HG02759 (cell line): ENCODE results near the gene MGME1.
"Not testable (repeated sequence)": the region's sequence is repeated elsewhere in the genome, so short reads cannot be mapped to it uniquely, and the experiment has no call there.

ENCODE experiments used
- ATAC-seq: cut with Tn5 transposase; IDR thresholded peaks from one replicate; pipeline ENCODE4 v1.9.1; 2021; ENCODE audit warnings: mild to moderate bottlenecking, moderate library complexity; ENCODE audit not compliant: unreplicated experiment

The MGME1 gene

GRCh38 chr20:17959257-17959627 is 9.6 kb upstream of the MGME1 start:
- peak; percentile 17 for ATAC-seq

- not testable (repeated sequence) for ATAC-seq
These were observed 8.4 kb upstream of the MGME1 start for GRCh38 chr20:17960400-17960885.

- no peak for ATAC-seq
These were observed 7.8 kb upstream of the MGME1 start for GRCh38 chr20:17960927-17961586.

- ATAC-seq = no peak
These were observed 7.3 kb upstream of the MGME1 start for GRCh38 chr20:17961587-17961940.

- no peak for ATAC-seq
These were observed 5.5 kb upstream of the MGME1 start for GRCh38 chr20:17963114-17963897.

- no peak for ATAC-seq
These were observed 4.7 kb upstream of the MGME1 start for GRCh38 chr20:17964073-17964472.

- ATAC-seq = no peak
These were observed 4.2 kb upstream of the MGME1 start for GRCh38 chr20:17964632-17965031.

GRCh38 chr20:17965042-17965697 is 3.6 kb upstream of the MGME1 start:
- no peak for ATAC-seq

GRCh38 chr20:17966432-17967310 is 2.1 kb upstream of the MGME1 start:
- ATAC-seq = no peak

GRCh38 chr20:17967521-17968365 is 1.1 kb upstream of the MGME1 start:
- peak; percentile 5 for ATAC-seq

- peak; percentile 12 for ATAC-seq
These were observed 563 bp downstream of the MGME1 start for GRCh38 chr20:17969278-17969883.

- ATAC-seq = no peak
These were observed 1.1 kb downstream of the MGME1 start for GRCh38 chr20:17969884-17970409.

GRCh38 chr20:17971300-17972013 is 2.6 kb downstream of the MGME1 start:
- ATAC-seq = no peak

- no peak for ATAC-seq
These were observed 3.3 kb downstream of the MGME1 start for GRCh38 chr20:17972121-17972520.

GRCh38 chr20:17976305-17976704 is 7.5 kb downstream of the MGME1 start:
- ATAC-seq = no peak

- no peak for ATAC-seq
These were observed 16.7 kb downstream of the MGME1 start for GRCh38 chr20:17985388-17986018.

GRCh38 chr20:17987988-17988387 is 19.2 kb downstream of the MGME1 start:
- ATAC-seq = no peak

GRCh38 chr20:17990278-17990972 is 21.6 kb downstream of the MGME1 start:
- ATAC-seq = no peak
